ENCODE data around the gene SPHKAP.

GRCh38 chr2:228039752-228040534 lies 141.5 kb downstream of the SPHKAP start:
- TF ChIP-seq ZNF302 (CRISPR knock-in tag; IDR thresholded peaks at IDR 0.05) (no peak), CTCF (IDR thresholded peaks at IDR 0.05) (peak; percentile 58)

Measured in A549 (cell line).